SK-N-SH (cell line): ENCODE data around the gene TRPM1. TPM values are rescaled to one million over a fixed set of nuclear protein-coding genes. Genes with fewer than 3 reads are reported as not detected.

Experiments
- CTCF ChIA-PET: fragments of 300-600, 350-600 bp; formaldehyde crosslinking; extraction: SDS; loops from one replicate; lab custom pipeline; 2021; lab: Yijun Ruan, JAX
- POLR2A ChIA-PET: fragments of 350-600 bp; sonication (Branson Sonifier 250); formaldehyde crosslinking; extraction: SDS; loops from one replicate; lab custom pipeline; 2020; ENCODE audit warnings: antibody characterized with exemption, inconsistent platforms; lab: Yijun Ruan, JAX
- DNase-seq: peaks from one replicate; pipeline ENCODE4 v3.0.0; 2012
- H2AFZ ChIP-seq: fragments of 200-600 bp; sonication (generic); 2 replicates; pipeline ENCODE4 v1.8.1; 2016; ENCODE audit warnings: antibody characterized with exemption, mild to moderate bottlenecking, low read depth
- H3F3A ChIP-seq: fragments of 200-600 bp; sonication (generic); replicated peaks from 2 replicates; pipeline ENCODE3; 2016; ENCODE audit warnings: antibody characterized with exemption, mild to moderate bottlenecking; ENCODE audit not compliant: insufficient read depth
- H3K27ac ChIP-seq, 2 experiments: fragments of 200-500 bp in 1 of 2; fragments of 200-600 bp in 1 of 2; sonication (Bioruptor generic) in 1 of 2; sonication (generic), shearing (Covaris generic) in 1 of 2; 2 replicates each; pipeline versions ENCODE4 v1.5.1 to v1.6.1; 2014 to 2016; ENCODE audit warnings: low read depth in 2 of 2, inconsistent platforms in 1 of 2, low read length in 1 of 2, mild to moderate bottlenecking in 1 of 2, mixed read lengths in 1 of 2
- H3K27me3 ChIP-seq: fragments of 200-600 bp; sonication (generic), shearing (Covaris generic); 2 replicates; pipeline ENCODE4 v1.6.1; 2016; ENCODE audit warnings: mixed run types; ENCODE audit not compliant: insufficient read depth
- H3K36me3 ChIP-seq, 2 experiments: fragments of 200-500 bp in 1 of 2; fragments of 200-600 bp in 1 of 2; sonication (Bioruptor generic) in 1 of 2; sonication (generic) in 1 of 2; replicated peaks in 1 of 2; 2 replicates each; pipeline versions ENCODE3 to v1.5.1; 2014 to 2016; ENCODE audit warnings: low read length in 1 of 2, mild to moderate bottlenecking in 1 of 2; ENCODE audit not compliant: insufficient read depth in 2 of 2, control insufficient read depth in 1 of 2
- H3K4me1 ChIP-seq, 2 experiments: fragments of 200-500 bp in 1 of 2; fragments of 200-600 bp in 1 of 2; sonication (Bioruptor generic) in 1 of 2; sonication (generic), shearing (Covaris generic) in 1 of 2; 2 replicates each; pipeline versions ENCODE4 v1.5.1 to v1.6.1; 2014 to 2016; ENCODE audit warnings: low read depth in 1 of 2, low read length in 1 of 2, mixed run types in 1 of 2; ENCODE audit not compliant: insufficient read depth in 2 of 2, control insufficient read depth in 1 of 2
- H3K4me2 ChIP-seq: fragments of 200-600 bp; sonication (generic), shearing (Covaris generic); 2 replicates; pipeline ENCODE4 v1.6.1; 2017; ENCODE audit warnings: mixed run types
- H3K4me3 ChIP-seq, 2 experiments: fragments of 200-500 bp in 1 of 2; fragments of 200-600 bp in 1 of 2; sonication (Bioruptor generic) in 1 of 2; sonication (generic), shearing (Covaris generic) in 1 of 2; 2 replicates each; pipeline versions ENCODE4 v1.5.1 to v1.8.1; 2014 to 2016; ENCODE audit warnings: low read depth in 2 of 2, inconsistent platforms in 1 of 2, low read length in 1 of 2, mild to moderate bottlenecking in 1 of 2, mixed read lengths in 1 of 2, moderate library complexity in 1 of 2
- H3K79me2 ChIP-seq: fragments of 200-600 bp; sonication (generic); 2 replicates; pipeline ENCODE4 v1.8.1; 2017; ENCODE audit warnings: mild to moderate bottlenecking; ENCODE audit not compliant: insufficient read depth
- H3K9ac ChIP-seq: fragments of 200-600 bp; sonication (generic); 2 replicates; pipeline ENCODE4 v1.6.1; 2017; ENCODE audit warnings: mixed run types
- H3K9me2 ChIP-seq: fragments of 200-600 bp; sonication (generic); 2 replicates; pipeline ENCODE4 v1.6.1; 2017; ENCODE audit warnings: mixed run types
- H3K9me3 ChIP-seq: fragments of 200-600 bp; sonication (generic); 2 replicates; pipeline ENCODE4 v1.6.1; 2017; ENCODE audit warnings: mixed run types, mild to moderate bottlenecking, moderate library complexity
- H4K20me1 ChIP-seq: fragments of 200-600 bp; sonication (generic); 2 replicates; pipeline ENCODE4 v1.6.1; 2017; ENCODE audit warnings: mild to moderate bottlenecking, mixed run types; ENCODE audit not compliant: insufficient read depth
- CHD2 ChIP-seq: fragments of 150-350 bp; IDR thresholded peaks from 2 replicates; pipeline ENCODE4 v1.6.1; 2018; ENCODE audit warnings: low read length; ENCODE audit not compliant: partially characterized antibody
- ELF1 ChIP-seq: IDR thresholded peaks from 2 replicates; pipeline ENCODE4 v1.4.0; 2012
- EP300 ChIP-seq, 2 experiments: IDR thresholded peaks; 2 replicates each; pipeline versions ENCODE4 v1.4.0 to v1.6.1; 2012; ENCODE audit warnings: borderline replicate concordance in 1 of 2, low read depth in 1 of 2, low read length in 1 of 2
- EZH2phosphoT487 ChIP-seq: fragments of 200-600 bp; sonication (generic); IDR thresholded peaks from 2 replicates; pipeline ENCODE4 v1.6.1; 2017; ENCODE audit warnings: low read depth, mixed run types, mild to moderate bottlenecking, antibody characterized with exemption, moderate library complexity, borderline replicate concordance
- FOSL2 ChIP-seq: IDR thresholded peaks from 2 replicates; pipeline ENCODE4 v1.4.0; 2012; ENCODE audit warnings: low read depth, mild to moderate bottlenecking, moderate library complexity, borderline replicate concordance
- GATA2 ChIP-seq: sonication (generic); formaldehyde crosslinking; IDR thresholded peaks from 2 replicates; pipeline ENCODE4 v1.5.0; 2020; ENCODE audit warnings: mild to moderate bottlenecking, missing genetic modification reagents
- MXI1 ChIP-seq: IDR thresholded peaks from 2 replicates; pipeline ENCODE4 v1.6.1; 2012; ENCODE audit warnings: mild to moderate bottlenecking, low read depth, low read length, improper control_type of control experiment
- NRF1 ChIP-seq: IDR thresholded peaks from 2 replicates; pipeline ENCODE4 v1.6.1; 2012; ENCODE audit warnings: low read depth, mild to moderate bottlenecking, low read length
- SIN3A ChIP-seq: IDR thresholded peaks from 2 replicates; pipeline ENCODE4 v1.6.1; 2012; ENCODE audit warnings: low read depth, mild to moderate bottlenecking, low read length, moderate library complexity, borderline replicate concordance
- SMC3 ChIP-seq: IDR thresholded peaks from 2 replicates; pipeline ENCODE4 v1.6.1; 2012; ENCODE audit warnings: low read depth, low read length, improper control_type of control experiment
- TAF1 ChIP-seq: IDR thresholded peaks from 2 replicates; pipeline ENCODE4 v1.6.1; 2012; ENCODE audit warnings: low read depth, mild to moderate bottlenecking, low read length, moderate library complexity, borderline replicate concordance
- YY1 ChIP-seq: IDR thresholded peaks from 2 replicates; pipeline ENCODE4 v1.4.0; 2012; ENCODE audit warnings: low read depth, mild to moderate bottlenecking
- WGBS: methylation state at CpG from one replicate; pipeline ENCODE4 v1.1.6; 2017; ENCODE audit warnings: low lambda C conversion rate; 5-methylcytosine and 5-hydroxymethylcytosine counted together
- polyA plus RNA-seq, 3 experiments: library from polyadenylated mRNA; depleted of rRNA; stranded (reverse); fragments of >200 nt; gene quantifications; 2 replicates each; pipeline ENCODE4 v1.2.3, GENCODE V29; 2012
- TF ChIP-seq, protein P1 (sequence below): fragments of 150-350 bp; IDR thresholded peaks from 2 replicates; pipeline ENCODE4 v1.6.1; 2016; ENCODE audit warnings: mild to moderate bottlenecking, low read depth, low read length
- TF ChIP-seq, protein P2 (sequence below): fragments of 200-600 bp; sonication (generic); IDR thresholded peaks from 2 replicates; pipeline ENCODE4 v1.6.1; 2017; ENCODE audit warnings: antibody characterized with exemption, mild to moderate bottlenecking, moderate library complexity
- TF ChIP-seq, protein P3 (sequence below): IDR thresholded peaks from 2 replicates; pipeline ENCODE4 v1.4.0; 2012; ENCODE audit warnings: low read depth, borderline replicate concordance

The TRPM1 gene
- polyA plus RNA-seq, 1 of the 3 experiments (the other 2 are of a cell fraction): not detected

DNA sequence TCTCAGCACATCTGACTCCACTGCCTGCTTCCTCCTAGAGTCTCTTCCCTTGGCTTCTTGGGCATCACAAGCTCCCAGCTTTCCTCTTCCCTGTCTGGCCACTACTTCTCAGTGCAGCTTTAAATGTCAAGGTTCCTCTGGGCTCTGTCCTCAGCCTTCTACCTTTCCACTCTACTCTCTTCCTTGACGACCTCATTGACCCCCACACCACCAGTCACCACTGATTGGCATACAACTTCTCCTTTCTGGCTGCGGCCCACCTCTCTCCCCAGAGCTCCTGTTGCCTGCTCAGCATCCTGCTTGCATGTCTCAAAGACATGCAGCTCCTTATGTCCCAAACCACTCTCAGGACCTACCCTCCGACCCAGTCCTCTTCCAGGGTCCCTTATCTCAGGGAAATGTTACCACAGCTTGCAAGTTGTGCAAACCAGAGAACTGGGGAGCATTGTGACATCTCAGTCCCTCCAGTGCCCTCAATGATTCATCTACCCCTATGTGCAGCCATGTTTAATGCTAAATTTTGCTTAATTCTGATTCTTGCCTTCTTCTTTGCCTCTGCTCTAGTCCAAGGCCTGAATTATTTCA lies 49.9 kb downstream of the TRPM1 start:
- Histone ChIP-seq H3K36me3 (no peaks in the 10 kb centered on the region), H3K79me2 (no peaks in the 10 kb centered on the region), H3K27me3 (no peaks in the 10 kb centered on the region), H3K9ac (no peak overlapping the region), H3K4me1 (no peaks in the 10 kb centered on the region), H3K4me3 (no peak overlapping the region), H4K20me1 (no peaks in the 10 kb centered on the region), H2AFZ (no peak overlapping the region), H3K9me3 (no peaks in the 10 kb centered on the region), H3F3A (no peaks in the 10 kb centered on the region), H3K27ac (no peak overlapping the region), H3K9me2 (no peaks in the 10 kb centered on the region), H3K4me2 (no peak overlapping the region)
- no peak for TF ChIP-seq TAF1
- TF ChIP-seq ELF1: no peak
- no peak for TF ChIP-seq FOSL2
- no peak for TF ChIP-seq YY1
- TF ChIP-seq MXI1: no peak
- TF ChIP-seq, protein P1, sequence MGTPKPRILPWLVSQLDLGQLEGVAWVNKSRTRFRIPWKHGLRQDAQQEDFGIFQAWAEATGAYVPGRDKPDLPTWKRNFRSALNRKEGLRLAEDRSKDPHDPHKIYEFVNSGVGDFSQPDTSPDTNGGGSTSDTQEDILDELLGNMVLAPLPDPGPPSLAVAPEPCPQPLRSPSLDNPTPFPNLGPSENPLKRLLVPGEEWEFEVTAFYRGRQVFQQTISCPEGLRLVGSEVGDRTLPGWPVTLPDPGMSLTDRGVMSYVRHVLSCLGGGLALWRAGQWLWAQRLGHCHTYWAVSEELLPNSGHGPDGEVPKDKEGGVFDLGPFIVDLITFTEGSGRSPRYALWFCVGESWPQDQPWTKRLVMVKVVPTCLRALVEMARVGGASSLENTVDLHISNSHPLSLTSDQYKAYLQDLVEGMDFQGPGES: no peak
- TF ChIP-seq SIN3A: no peak
- TF ChIP-seq, protein P2, sequence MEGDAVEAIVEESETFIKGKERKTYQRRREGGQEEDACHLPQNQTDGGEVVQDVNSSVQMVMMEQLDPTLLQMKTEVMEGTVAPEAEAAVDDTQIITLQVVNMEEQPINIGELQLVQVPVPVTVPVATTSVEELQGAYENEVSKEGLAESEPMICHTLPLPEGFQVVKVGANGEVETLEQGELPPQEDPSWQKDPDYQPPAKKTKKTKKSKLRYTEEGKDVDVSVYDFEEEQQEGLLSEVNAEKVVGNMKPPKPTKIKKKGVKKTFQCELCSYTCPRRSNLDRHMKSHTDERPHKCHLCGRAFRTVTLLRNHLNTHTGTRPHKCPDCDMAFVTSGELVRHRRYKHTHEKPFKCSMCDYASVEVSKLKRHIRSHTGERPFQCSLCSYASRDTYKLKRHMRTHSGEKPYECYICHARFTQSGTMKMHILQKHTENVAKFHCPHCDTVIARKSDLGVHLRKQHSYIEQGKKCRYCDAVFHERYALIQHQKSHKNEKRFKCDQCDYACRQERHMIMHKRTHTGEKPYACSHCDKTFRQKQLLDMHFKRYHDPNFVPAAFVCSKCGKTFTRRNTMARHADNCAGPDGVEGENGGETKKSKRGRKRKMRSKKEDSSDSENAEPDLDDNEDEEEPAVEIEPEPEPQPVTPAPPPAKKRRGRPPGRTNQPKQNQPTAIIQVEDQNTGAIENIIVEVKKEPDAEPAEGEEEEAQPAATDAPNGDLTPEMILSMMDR: no peak
- TF ChIP-seq EP300 (IDR thresholded peaks at IDR 0.05; ENCODE audit: borderline replicate concordance in 1 of 2, low read depth in 1 of 2, low read length in 1 of 2): no peak
- TF ChIP-seq CHD2: no peak
- no peak for TF ChIP-seq EZH2phosphoT487
- TF ChIP-seq GATA2 (CRISPR knock-in tag): no peak
- TF ChIP-seq SMC3: no peak
- TF ChIP-seq, protein P3, sequence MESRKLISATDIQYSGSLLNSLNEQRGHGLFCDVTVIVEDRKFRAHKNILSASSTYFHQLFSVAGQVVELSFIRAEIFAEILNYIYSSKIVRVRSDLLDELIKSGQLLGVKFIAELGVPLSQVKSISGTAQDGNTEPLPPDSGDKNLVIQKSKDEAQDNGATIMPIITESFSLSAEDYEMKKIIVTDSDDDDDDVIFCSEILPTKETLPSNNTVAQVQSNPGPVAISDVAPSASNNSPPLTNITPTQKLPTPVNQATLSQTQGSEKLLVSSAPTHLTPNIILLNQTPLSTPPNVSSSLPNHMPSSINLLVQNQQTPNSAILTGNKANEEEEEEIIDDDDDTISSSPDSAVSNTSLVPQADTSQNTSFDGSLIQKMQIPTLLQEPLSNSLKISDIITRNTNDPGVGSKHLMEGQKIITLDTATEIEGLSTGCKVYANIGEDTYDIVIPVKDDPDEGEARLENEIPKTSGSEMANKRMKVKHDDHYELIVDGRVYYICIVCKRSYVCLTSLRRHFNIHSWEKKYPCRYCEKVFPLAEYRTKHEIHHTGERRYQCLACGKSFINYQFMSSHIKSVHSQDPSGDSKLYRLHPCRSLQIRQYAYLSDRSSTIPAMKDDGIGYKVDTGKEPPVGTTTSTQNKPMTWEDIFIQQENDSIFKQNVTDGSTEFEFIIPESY: no peak
- no peak for TF ChIP-seq NRF1
- DNase-seq: no peak
- 27% methylated on average over 3 of the region's 3 CpGs for whole genome bisulfite sequencing
- ChIA-PET CTCF (no interaction called here), POLR2A (no interaction called here)
